PC-9 (cell line): ENCODE measurements around the gene ROR2. TPM values are rescaled to one million over a fixed set of nuclear protein-coding genes. Genes with fewer than 3 reads are reported as not detected.

Experiments used
- BruUV-seq: library from RNA; stranded (reverse); fragments of 400-500 nt; replicated peaks from 2 replicates; lab custom pipeline; 2021; lab: Mats Ljungman, UMichigan
- CTCF ChIA-PET: fragments of 300-600 bp; sonication (Branson Sonifier 250); formaldehyde crosslinking; loops from one replicate; lab custom pipeline; 2022; ENCODE audit warnings: antibody characterized with exemption; lab: Charles Lee
- POLR2A ChIA-PET: fragments of 300-600 bp; sonication (Branson Sonifier 250); formaldehyde crosslinking; loops from one replicate; lab custom pipeline; 2022; ENCODE audit warnings: antibody characterized with exemption; ENCODE audit not compliant: unreplicated experiment; lab: Charles Lee
- DNase-seq, 2 experiments: peaks; one replicate each; pipeline versions ENCODE4 v3.0.0 to v3.0.0-alpha.2; 2015 to 2022; ENCODE audit warnings: mixed read lengths in 1 of 2
- H2AFZ ChIP-seq: fragments of 200-600 bp; sonication (generic); 2 replicates; pipeline ENCODE4 v1.8.1; 2017; ENCODE audit warnings: antibody characterized with exemption
- H3F3A ChIP-seq: fragments of 200-600 bp; sonication (generic); 2 replicates; pipeline ENCODE4 v1.8.1; 2017; ENCODE audit warnings: antibody characterized with exemption, mild to moderate bottlenecking, low read depth; ENCODE audit not compliant: insufficient read depth
- H3K27ac ChIP-seq: fragments of 200-600 bp; sonication (generic); 2 replicates; pipeline ENCODE4 v1.6.1; 2016; ENCODE audit warnings: mixed run types
- H3K27me3 ChIP-seq: fragments of 200-600 bp; sonication (generic); 2 replicates; pipeline ENCODE4 v1.6.1; 2016; ENCODE audit warnings: low read depth, mixed run types; ENCODE audit not compliant: insufficient read depth
- H3K36me3 ChIP-seq: fragments of 200-600 bp; sonication (generic); 2 replicates; pipeline ENCODE4 v1.6.1; 2016; ENCODE audit warnings: low read depth, mixed run types
- H3K4me1 ChIP-seq: fragments of 200-600 bp; sonication (generic); replicated peaks from 2 replicates; pipeline ENCODE4 v1.6.1; 2016; ENCODE audit warnings: mixed run types; ENCODE audit not compliant: insufficient read depth
- H3K4me2 ChIP-seq: fragments of 200-600 bp; sonication (generic); 2 replicates; pipeline ENCODE4 v1.6.1; 2017; ENCODE audit warnings: mixed run types
- H3K4me3 ChIP-seq: fragments of 200-600 bp; sonication (generic); 2 replicates; pipeline ENCODE4 v1.6.1; 2016; ENCODE audit warnings: mixed run types
- H3K79me2 ChIP-seq: fragments of 200-600 bp; sonication (generic); 2 replicates; pipeline ENCODE4 v1.6.1; 2017; ENCODE audit warnings: low read depth, mixed run types
- H3K9me2 ChIP-seq: fragments of 200-600 bp; sonication (generic); 2 replicates; pipeline ENCODE4 v1.8.1; 2017; ENCODE audit warnings: mild to moderate bottlenecking; ENCODE audit not compliant: insufficient read depth
- H3K9me3 ChIP-seq: fragments of 200-600 bp; sonication (generic); 2 replicates; pipeline ENCODE4 v1.8.1; 2016; ENCODE audit warnings: low read depth; ENCODE audit not compliant: insufficient read depth
- H4K20me1 ChIP-seq: fragments of 200-600 bp; sonication (generic); 2 replicates; pipeline ENCODE4 v1.8.1; 2017; ENCODE audit not compliant: insufficient read depth
- EZH2 ChIP-seq: fragments of 200-600 bp; sonication (generic); IDR thresholded peaks from 2 replicates; pipeline ENCODE4 v1.8.0; 2017; ENCODE audit warnings: antibody characterized with exemption, low read depth
- intact Hi-C: fragments of 100-400 bp; cut with micrococcal nuclease; formaldehyde crosslinking; loops from one replicate; pipeline ENCODE4 v1.10.0; 2022; ENCODE audit not compliant: unreplicated experiment
- total RNA-seq: library from RNA; stranded (reverse); gene quantifications from 2 replicates; pipeline ENCODE4 v1.2.3, GENCODE V29; 2021
- TF ChIP-seq, protein P1 (sequence below): fragments of 200-600 bp; sonication (generic); conservative IDR thresholded peaks from 2 replicates; pipeline ENCODE4 v1.6.1; 2017; ENCODE audit warnings: mixed run types, antibody characterized with exemption, mild to moderate bottlenecking, moderate library complexity

The ROR2 gene
- total RNA-seq, 1 experiment from 2014 or later = not detected

- CTCF ChIA-PET = interaction anchor here (0.6 kb wide), 2 partner anchors 48 to 196 kb away, joined by 3 to 4 read pairs; no protein-coding TSS in a partner anchor
- no peaks in the 10 kb centered on the region for H3K79me2 ChIP-seq
- H3K9me2 ChIP-seq = no peaks in the 10 kb centered on the region
- no TSS peak for BruUV-seq
- peak overlapping the region; percentile 33; the same call in 1 of the 2 replicates for H3K4me2 ChIP-seq
- intact Hi-C loops = loop anchor here (10.0 kb wide), 1 partner anchor 180 kb away; no protein-coding TSS in a partner anchor
- H3K4me3 ChIP-seq = no peak overlapping the region
- H3K27me3 ChIP-seq = peaks cover 22% of the 10 kb centered on the region
- H3K9me3 ChIP-seq = no peaks in the 10 kb centered on the region
- H3K36me3 ChIP-seq = no peaks in the 10 kb centered on the region
- POLR2A ChIA-PET = no interaction called here
- no peak overlapping the region for H3K27ac ChIP-seq
- H2AFZ ChIP-seq = no peak overlapping the region
- TF ChIP-seq, protein P1, sequence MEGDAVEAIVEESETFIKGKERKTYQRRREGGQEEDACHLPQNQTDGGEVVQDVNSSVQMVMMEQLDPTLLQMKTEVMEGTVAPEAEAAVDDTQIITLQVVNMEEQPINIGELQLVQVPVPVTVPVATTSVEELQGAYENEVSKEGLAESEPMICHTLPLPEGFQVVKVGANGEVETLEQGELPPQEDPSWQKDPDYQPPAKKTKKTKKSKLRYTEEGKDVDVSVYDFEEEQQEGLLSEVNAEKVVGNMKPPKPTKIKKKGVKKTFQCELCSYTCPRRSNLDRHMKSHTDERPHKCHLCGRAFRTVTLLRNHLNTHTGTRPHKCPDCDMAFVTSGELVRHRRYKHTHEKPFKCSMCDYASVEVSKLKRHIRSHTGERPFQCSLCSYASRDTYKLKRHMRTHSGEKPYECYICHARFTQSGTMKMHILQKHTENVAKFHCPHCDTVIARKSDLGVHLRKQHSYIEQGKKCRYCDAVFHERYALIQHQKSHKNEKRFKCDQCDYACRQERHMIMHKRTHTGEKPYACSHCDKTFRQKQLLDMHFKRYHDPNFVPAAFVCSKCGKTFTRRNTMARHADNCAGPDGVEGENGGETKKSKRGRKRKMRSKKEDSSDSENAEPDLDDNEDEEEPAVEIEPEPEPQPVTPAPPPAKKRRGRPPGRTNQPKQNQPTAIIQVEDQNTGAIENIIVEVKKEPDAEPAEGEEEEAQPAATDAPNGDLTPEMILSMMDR = peak; percentile 66
- TF ChIP-seq EZH2 = no peak
- peak in 1 of 2 experiments; percentile 16 for DNase-seq
- no peaks in the 10 kb centered on the region for H4K20me1 ChIP-seq
- H3F3A ChIP-seq = no peaks in the 10 kb centered on the region
- no peaks in the 10 kb centered on the region for H3K4me1 ChIP-seq
Measured at GRCh38 chr9:91954841-91955471, 4.9 kb upstream of the ROR2 start.

DNA sequence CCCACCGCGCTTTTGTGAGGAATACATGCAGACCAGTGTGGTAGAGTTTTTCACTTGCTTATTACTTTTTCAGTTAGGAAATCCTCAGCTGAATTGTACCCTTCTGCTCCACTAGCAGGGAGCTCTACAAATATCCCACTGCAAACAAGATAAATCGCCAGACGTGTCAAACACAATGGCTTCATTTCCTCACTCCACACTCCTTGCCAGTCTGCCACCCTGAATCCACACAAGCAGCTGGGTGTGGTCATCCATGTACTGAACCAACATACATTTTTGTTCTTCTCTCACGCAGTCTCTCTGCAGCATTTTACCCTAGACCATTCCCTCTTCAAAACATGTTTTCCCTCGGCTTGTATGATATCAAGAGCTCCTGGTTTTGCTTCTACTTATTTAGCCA is 3.7 kb upstream of the ROR2 start:
- TF ChIP-seq EZH2 = no peak
- TF ChIP-seq, protein P1 = no peak
- no peak for DNase-seq
- H3K9me3 ChIP-seq = no peaks in the 10 kb centered on the region
- ChIA-PET CTCF (interaction anchor here (0.7 kb wide), 1 partner anchor 1815 kb away, joined by 6 read pairs; no protein-coding TSS in a partner anchor), POLR2A (no interaction called here)
- intact Hi-C loops = loop anchor here (10.0 kb wide), 1 partner anchor 179 kb away; no protein-coding TSS in a partner anchor
- no peaks in the 10 kb centered on the region for H3K9me2 ChIP-seq
- no peak overlapping the region for H3K27ac ChIP-seq
- no peaks in the 10 kb centered on the region for H3K79me2 ChIP-seq
- no peaks in the 10 kb centered on the region for H3K4me1 ChIP-seq
- peaks cover 22% of the 10 kb centered on the region for H3K27me3 ChIP-seq
- no peaks in the 10 kb centered on the region for H3K36me3 ChIP-seq
- no peak overlapping the region for H3K4me2 ChIP-seq
- no peak overlapping the region for H2AFZ ChIP-seq
- no peak overlapping the region for H3K4me3 ChIP-seq
- no peaks in the 10 kb centered on the region for H3F3A ChIP-seq
- H4K20me1 ChIP-seq = no peaks in the 10 kb centered on the region
- no TSS peak for BruUV-seq

- Histone ChIP-seq H3K4me1 (no peaks in the 10 kb centered on the region), H3K9me2 (no peaks in the 10 kb centered on the region), H3F3A (no peaks in the 10 kb centered on the region), H3K27ac (no peak overlapping the region), H4K20me1 (no peaks in the 10 kb centered on the region), H3K27me3 (peaks cover 32% of the 10 kb centered on the region), H2AFZ (no peak overlapping the region), H3K4me2 (no peak overlapping the region), H3K79me2 (no peaks in the 10 kb centered on the region), H3K36me3 (no peaks in the 10 kb centered on the region), H3K9me3 (no peaks in the 10 kb centered on the region), H3K4me3 (no peak overlapping the region)
- TF ChIP-seq, protein P1 = no peak
- TF ChIP-seq EZH2 = no peak
- POLR2A ChIA-PET = no interaction called here
- CTCF ChIA-PET = no interaction called here
- intact Hi-C loops = loop anchor here (10.0 kb wide), 1 partner anchor 177 kb away; no protein-coding TSS in a partner anchor
- DNase-seq = no peak
- BruUV-seq = no TSS peak
Measured at GRCh38 chr9:91951944-91952520, 2.0 kb upstream of the ROR2 start.
